HepG2 (cell line): Measurements from ENCODE around the gene ENPP1. TPM values are rescaled to one million over a fixed set of nuclear protein-coding genes. Genes with fewer than 3 reads are reported as not detected.

Experiments used
- CREB1 ChIP-seq, 2 experiments: fragments of 450-650 bp in 1 of 2; IDR thresholded peaks; 2 replicates each; pipeline ENCODE4 v1.6.1; 2016 to 2017; ENCODE audit warnings: control low read depth in 1 of 2, mild to moderate bottlenecking in 1 of 2, missing compliant biosample characterization in 1 of 2, missing genetic modification characterization in 1 of 2
- HNRNPLL ChIP-seq: fragments of 200-400 bp; formaldehyde crosslinking; IDR thresholded peaks from 2 replicates; pipeline ENCODE4 v1.6.1; 2017; ENCODE audit warnings: mild to moderate bottlenecking, low read depth, low read length; ENCODE audit not compliant: poor library complexity, severe bottlenecking
- KAT2B ChIP-seq: fragments of 150-350 bp; IDR thresholded peaks from 2 replicates; pipeline ENCODE4 v1.6.1; 2014; ENCODE audit warnings: low read depth, low read length, borderline replicate concordance
- NCOA1 ChIP-seq: sonication (generic); formaldehyde crosslinking; IDR thresholded peaks from 2 replicates; pipeline ENCODE4 v1.9.0; 2021; ENCODE audit warnings: missing genetic modification reagents
- PPARG ChIP-seq: conservative IDR thresholded peaks from 2 replicates; pipeline ENCODE4 v1.6.1; 2016; ENCODE audit warnings: missing biosample characterization, missing genetic modification reagents
- PRPF4 ChIP-seq: fragments of 200-400 bp; formaldehyde crosslinking; IDR thresholded peaks from 2 replicates; pipeline ENCODE4 v1.6.1; 2016; ENCODE audit warnings: low read length, low read depth; ENCODE audit not compliant: poor library complexity, severe bottlenecking
- RCOR2 ChIP-seq: IDR thresholded peaks from 2 replicates; pipeline ENCODE4 v1.6.1; 2016; ENCODE audit warnings: missing biosample characterization, missing genetic modification reagents
- RFX5 ChIP-seq: IDR thresholded peaks from 2 replicates; pipeline ENCODE4 v1.6.1; 2011; ENCODE audit warnings: low read depth, low read length, improper control_type of control experiment
- RORA ChIP-seq: sonication (generic); formaldehyde crosslinking; IDR thresholded peaks from 2 replicates; pipeline ENCODE4 v1.5.0; 2020; ENCODE audit warnings: mild to moderate bottlenecking, missing genetic modification reagents, moderate library complexity
- SALL2 ChIP-seq: sonication (generic); formaldehyde crosslinking; IDR thresholded peaks from 2 replicates; pipeline ENCODE4 v1.8.1; 2023; ENCODE audit warnings: mild to moderate bottlenecking, missing genetic modification reagents, inconsistent platforms
- SP4 ChIP-seq: sonication (generic); formaldehyde crosslinking; IDR thresholded peaks from 2 replicates; pipeline ENCODE4 v1.8.1; 2023; ENCODE audit warnings: mild to moderate bottlenecking, missing genetic modification reagents
- ZFP90 ChIP-seq: sonication (generic); formaldehyde crosslinking; IDR thresholded peaks from 2 replicates; pipeline ENCODE4 v1.8.0; 2022; ENCODE audit warnings: missing genetic modification reagents, mild to moderate bottlenecking, inconsistent platforms, borderline replicate concordance
- ZKSCAN8 ChIP-seq: IDR thresholded peaks from 2 replicates; pipeline ENCODE4 v1.6.1; 2016; ENCODE audit warnings: borderline replicate concordance, missing genetic modification reagents, missing compliant biosample characterization
- ZNF337 ChIP-seq: sonication (generic); formaldehyde crosslinking; IDR thresholded peaks from 2 replicates; pipeline ENCODE4 v1.5.1; 2020; ENCODE audit warnings: missing genetic modification reagents, low read depth, mild to moderate bottlenecking, borderline replicate concordance
- ZNF558 ChIP-seq: sonication (generic); formaldehyde crosslinking; IDR thresholded peaks from 2 replicates; pipeline ENCODE4 v1.9.0; 2022; ENCODE audit warnings: mild to moderate bottlenecking, missing genetic modification reagents, borderline replicate concordance
- ZNF792 ChIP-seq: IDR thresholded peaks from 2 replicates; pipeline ENCODE4 v1.6.1; 2016
- ZSCAN12 ChIP-seq: sonication (generic); formaldehyde crosslinking; IDR thresholded peaks from 2 replicates; pipeline ENCODE4 v1.9.0; 2021; ENCODE audit warnings: mild to moderate bottlenecking, missing genetic modification reagents
- polyA plus RNA-seq, 8 experiments: library from polyadenylated mRNA; depleted of rRNA in 3 of 8; stranded (reverse) in 7 of 8; unstranded in 1 of 8; fragments of >200 nt; fragmentation: Illumina TruSeq in 4 of 8; extraction: Trizol in 4 of 8; gene quantifications; 2 replicates each; pipeline versions ENCODE4 v1.2.1 to v1.2.3, GENCODE V29; 2011 to 2016; ENCODE audit warnings: low read depth in 4 of 8, missing spikeins in 1 of 8, mixed read lengths in 1 of 8; ENCODE audit not compliant: insufficient read depth in 1 of 8
- total RNA-seq, 5 experiments: library from RNA; depleted of rRNA; stranded (reverse); fragments of >200 nt; fragmentation: Illumina TruSeq; extraction: Trizol; gene quantifications; 2 replicates each; pipeline ENCODE4 v1.2.3, GENCODE V29; 2016; ENCODE audit warnings: low read depth in 1 of 5
- TF ChIP-seq, protein P1 (sequence below): sonication (generic); formaldehyde crosslinking; IDR thresholded peaks from 2 replicates; pipeline ENCODE4 v1.5.1; 2020; ENCODE audit warnings: missing genetic modification reagents, mild to moderate bottlenecking, borderline replicate concordance
- TF ChIP-seq, protein P2 (sequence below): IDR thresholded peaks from 2 replicates; pipeline ENCODE4 v1.6.1; 2016; ENCODE audit warnings: control low read depth
- TF ChIP-seq, protein P3 (sequence below): IDR thresholded peaks from 2 replicates; pipeline ENCODE4 v1.6.1; 2016
- TF ChIP-seq, protein P4 (sequence below): sonication (generic); formaldehyde crosslinking; IDR thresholded peaks from 2 replicates; pipeline ENCODE4 v1.5.0; 2020; ENCODE audit warnings: mild to moderate bottlenecking, missing genetic modification reagents

ENPP1 gene
- total and polyA plus RNA-seq, 2 of the 13 experiments (the other 11 are each of a cell fraction or from before 2014, with no cell fraction given), result 56.5 to 160 TPM

DNA sequence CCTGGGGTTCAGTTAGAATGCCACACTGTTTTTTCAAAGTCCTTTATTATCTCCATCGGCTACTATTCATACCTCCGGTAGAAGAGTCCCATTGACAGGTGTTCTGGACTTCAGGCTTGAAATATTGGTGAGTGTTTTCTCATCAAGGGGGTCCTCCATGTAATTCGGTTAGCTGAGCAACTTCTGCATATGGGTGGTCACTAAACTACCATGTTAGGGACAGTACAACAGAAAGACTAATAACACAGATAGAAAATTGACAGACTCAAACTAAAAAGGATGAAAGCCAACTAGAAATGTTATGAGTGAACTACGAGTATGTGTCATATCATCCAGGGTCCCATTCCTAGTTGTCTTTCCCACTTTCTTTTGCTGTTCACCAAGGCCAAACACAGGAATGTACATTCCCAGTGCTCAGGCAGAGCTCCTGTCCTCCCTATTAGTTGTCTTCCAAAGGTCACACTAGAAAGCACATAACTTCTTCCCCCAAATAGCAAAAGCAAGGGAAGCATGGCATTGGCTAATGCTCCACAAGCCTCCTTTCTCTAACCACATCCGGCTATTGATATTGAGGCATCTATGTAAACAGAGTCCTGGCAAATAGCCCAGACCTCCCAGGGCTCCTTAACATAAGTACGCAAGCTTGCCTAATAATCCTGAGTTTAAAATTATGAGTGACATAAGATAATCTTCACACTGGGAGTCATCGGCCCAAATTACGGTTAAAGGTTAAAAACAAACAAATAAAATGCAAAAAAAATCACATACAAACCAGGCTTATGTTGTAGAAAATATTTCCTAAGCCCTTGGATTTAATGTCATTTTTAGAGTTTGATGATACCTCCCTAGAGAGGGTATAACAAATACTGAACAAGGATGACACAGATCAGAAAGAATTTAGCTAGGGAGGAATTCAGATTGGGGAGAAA, 130.1 kb downstream of the ENPP1 start (continued):
- TF ChIP-seq, protein P1, sequence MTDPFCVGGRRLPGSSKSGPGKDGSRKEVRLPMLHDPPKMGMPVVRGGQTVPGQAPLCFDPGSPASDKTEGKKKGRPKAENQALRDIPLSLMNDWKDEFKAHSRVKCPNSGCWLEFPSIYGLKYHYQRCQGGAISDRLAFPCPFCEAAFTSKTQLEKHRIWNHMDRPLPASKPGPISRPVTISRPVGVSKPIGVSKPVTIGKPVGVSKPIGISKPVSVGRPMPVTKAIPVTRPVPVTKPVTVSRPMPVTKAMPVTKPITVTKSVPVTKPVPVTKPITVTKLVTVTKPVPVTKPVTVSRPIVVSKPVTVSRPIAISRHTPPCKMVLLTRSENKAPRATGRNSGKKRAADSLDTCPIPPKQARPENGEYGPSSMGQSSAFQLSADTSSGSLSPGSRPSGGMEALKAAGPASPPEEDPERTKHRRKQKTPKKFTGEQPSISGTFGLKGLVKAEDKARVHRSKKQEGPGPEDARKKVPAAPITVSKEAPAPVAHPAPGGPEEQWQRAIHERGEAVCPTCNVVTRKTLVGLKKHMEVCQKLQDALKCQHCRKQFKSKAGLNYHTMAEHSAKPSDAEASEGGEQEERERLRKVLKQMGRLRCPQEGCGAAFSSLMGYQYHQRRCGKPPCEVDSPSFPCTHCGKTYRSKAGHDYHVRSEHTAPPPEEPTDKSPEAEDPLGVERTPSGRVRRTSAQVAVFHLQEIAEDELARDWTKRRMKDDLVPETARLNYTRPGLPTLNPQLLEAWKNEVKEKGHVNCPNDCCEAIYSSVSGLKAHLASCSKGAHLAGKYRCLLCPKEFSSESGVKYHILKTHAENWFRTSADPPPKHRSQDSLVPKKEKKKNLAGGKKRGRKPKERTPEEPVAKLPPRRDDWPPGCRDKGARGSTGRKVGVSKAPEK (CRISPR knock-in tag), result peak; percentile 71; the same call in 1 of the 2 replicates
- TF ChIP-seq ZNF792 (CRISPR knock-in tag), result peak; percentile 94
- no peak for TF ChIP-seq HNRNPLL
- TF ChIP-seq KAT2B, result no peak
- 0 out of 2 replicates have a peak, but pooled peaks have one; percentile 15 for TF ChIP-seq CREB1 (IDR thresholded peaks at IDR 0.05)
- peak; percentile 88 for TF ChIP-seq CREB1 (CRISPR knock-in tag; IDR thresholded peaks at IDR 0.05)
- no peak for TF ChIP-seq RORA (CRISPR knock-in tag)
- TF ChIP-seq PPARG (CRISPR knock-in tag), result peak; percentile 96
- TF ChIP-seq, protein P2, sequence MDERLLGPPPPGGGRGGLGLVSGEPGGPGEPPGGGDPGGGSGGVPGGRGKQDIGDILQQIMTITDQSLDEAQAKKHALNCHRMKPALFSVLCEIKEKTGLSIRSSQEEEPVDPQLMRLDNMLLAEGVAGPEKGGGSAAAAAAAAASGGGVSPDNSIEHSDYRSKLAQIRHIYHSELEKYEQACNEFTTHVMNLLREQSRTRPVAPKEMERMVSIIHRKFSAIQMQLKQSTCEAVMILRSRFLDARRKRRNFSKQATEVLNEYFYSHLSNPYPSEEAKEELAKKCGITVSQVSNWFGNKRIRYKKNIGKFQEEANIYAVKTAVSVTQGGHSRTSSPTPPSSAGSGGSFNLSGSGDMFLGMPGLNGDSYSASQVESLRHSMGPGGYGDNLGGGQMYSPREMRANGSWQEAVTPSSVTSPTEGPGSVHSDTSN (CRISPR knock-in tag), result no peak
- peak; percentile 61; the same call in 1 of the 2 replicates for TF ChIP-seq SALL2
- peak; percentile 34; the same call in 1 of the 2 replicates for TF ChIP-seq SP4 (CRISPR knock-in tag)
- peak; percentile 91; the same call in 1 of the 2 replicates for TF ChIP-seq ZKSCAN8 (CRISPR knock-in tag)
- no peak for TF ChIP-seq RFX5
- TF ChIP-seq ZFP90, result no peak
- peak; percentile 99 for TF ChIP-seq RCOR2
- TF ChIP-seq ZNF337 (CRISPR knock-in tag), result peak; percentile 29; the same call in 1 of the 2 replicates
- TF ChIP-seq, protein P3, sequence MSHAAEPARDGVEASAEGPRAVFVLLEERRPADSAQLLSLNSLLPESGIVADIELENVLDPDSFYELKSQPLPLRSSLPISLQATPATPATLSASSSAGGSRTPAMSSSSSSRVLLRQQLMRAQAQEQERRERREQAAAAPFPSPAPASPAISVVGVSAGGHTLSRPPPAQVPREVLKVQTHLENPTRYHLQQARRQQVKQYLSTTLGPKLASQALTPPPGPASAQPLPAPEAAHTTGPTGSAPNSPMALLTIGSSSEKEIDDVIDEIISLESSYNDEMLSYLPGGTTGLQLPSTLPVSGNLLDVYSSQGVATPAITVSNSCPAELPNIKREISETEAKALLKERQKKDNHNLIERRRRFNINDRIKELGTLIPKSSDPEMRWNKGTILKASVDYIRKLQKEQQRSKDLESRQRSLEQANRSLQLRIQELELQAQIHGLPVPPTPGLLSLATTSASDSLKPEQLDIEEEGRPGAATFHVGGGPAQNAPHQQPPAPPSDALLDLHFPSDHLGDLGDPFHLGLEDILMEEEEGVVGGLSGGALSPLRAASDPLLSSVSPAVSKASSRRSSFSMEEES, result peak; percentile 77
- no peak for TF ChIP-seq ZSCAN12 (CRISPR knock-in tag)
- TF ChIP-seq, protein P4, sequence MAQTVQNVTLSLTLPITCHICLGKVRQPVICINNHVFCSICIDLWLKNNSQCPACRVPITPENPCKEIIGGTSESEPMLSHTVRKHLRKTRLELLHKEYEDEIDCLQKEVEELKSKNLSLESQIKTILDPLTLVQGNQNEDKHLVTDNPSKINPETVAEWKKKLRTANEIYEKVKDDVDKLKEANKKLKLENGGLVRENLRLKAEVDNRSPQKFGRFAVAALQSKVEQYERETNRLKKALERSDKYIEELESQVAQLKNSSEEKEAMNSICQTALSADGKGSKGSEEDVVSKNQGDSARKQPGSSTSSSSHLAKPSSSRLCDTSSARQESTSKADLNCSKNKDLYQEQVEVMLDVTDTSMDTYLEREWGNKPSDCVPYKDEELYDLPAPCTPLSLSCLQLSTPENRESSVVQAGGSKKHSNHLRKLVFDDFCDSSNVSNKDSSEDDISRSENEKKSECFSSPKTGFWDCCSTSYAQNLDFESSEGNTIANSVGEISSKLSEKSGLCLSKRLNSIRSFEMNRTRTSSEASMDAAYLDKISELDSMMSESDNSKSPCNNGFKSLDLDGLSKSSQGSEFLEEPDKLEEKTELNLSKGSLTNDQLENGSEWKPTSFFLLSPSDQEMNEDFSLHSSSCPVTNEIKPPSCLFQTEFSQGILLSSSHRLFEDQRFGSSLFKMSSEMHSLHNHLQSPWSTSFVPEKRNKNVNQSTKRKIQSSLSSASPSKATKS, result no peak
- peak; percentile 94 for TF ChIP-seq NCOA1 (CRISPR knock-in tag)
- TF ChIP-seq ZNF558 (CRISPR knock-in tag), result no peak
- TF ChIP-seq PRPF4, result no peak
